ENCODE measurements around the gene ERBB4. TPM values are rescaled to one million over a fixed set of nuclear protein-coding genes. Genes with fewer than 3 reads are reported as not detected.

Gene ERBB4
- total RNA-seq, 1 experiment from 2014 or later: 0.04 TPM

GRCh38 chr2:211617803-211618202 is 920.8 kb downstream of the ERBB4 start:
- Histone ChIP-seq H4K20me1 (ENCODE audit: control insufficient read depth, insufficient read depth, insufficient read length) (no peaks in the 10 kb centered on the region), H3T11ph (ENCODE audit: low read length) (no peak overlapping the region), H3K9ac (ENCODE audit: extremely low read depth, insufficient read length, low read length) (no peak overlapping the region), H2AFZ (ENCODE audit: low read length) (no peak overlapping the region), H3K18ac (ENCODE audit: insufficient read length, low read depth, low read length) (no peak overlapping the region), H4K8ac (replicated peaks; ENCODE audit: insufficient read length, low read depth, low read length) (no peak overlapping the region), H2BK5ac (ENCODE audit: insufficient read length, low read length) (no peak overlapping the region), H2BK15ac (ENCODE audit: low read depth, low read length) (no peak overlapping the region), H3K4me1 (ENCODE audit: insufficient read depth, low read length) (no peaks in the 10 kb centered on the region), H3K79me1 (ENCODE audit: insufficient read depth, low read depth, low read length, poor library complexity, severe bottlenecking) (no peaks in the 10 kb centered on the region), H3K27me3 (ENCODE audit: insufficient read depth, low read length) (no peaks in the 10 kb centered on the region), H3K4ac (ENCODE audit: low read depth, low read length) (no peak overlapping the region), H3K79me2 (ENCODE audit: insufficient read depth, low read length) (no peaks in the 10 kb centered on the region), H3K23ac (ENCODE audit: insufficient read length, low read depth, low read length) (no peak overlapping the region), H3K56ac (ENCODE audit: insufficient read length, low read depth, low read length) (no peak overlapping the region), H3K27ac (ENCODE audit: insufficient read length, low read depth, low read length) (no peak overlapping the region), H3K23me2 (ENCODE audit: insufficient read length, low read depth, low read length, poor library complexity, severe bottlenecking) (no peaks in the 10 kb centered on the region), H3K4me2 (ENCODE audit: insufficient read depth, insufficient read length, low read length) (no peak overlapping the region), H2BK120ac (ENCODE audit: low read depth, low read length, poor library complexity, severe bottlenecking) (no peak overlapping the region), H2BK20ac (ENCODE audit: low read depth, low read length, poor library complexity, severe bottlenecking) (no peak overlapping the region), H2BK12ac (ENCODE audit: insufficient read length, low read depth, low read length) (no peak overlapping the region), H2AK5ac (ENCODE audit: insufficient read length, low read length) (no peak overlapping the region), H3K14ac (ENCODE audit: insufficient read depth, low read length) (no peak overlapping the region), H4K5ac (ENCODE audit: insufficient read length, low read depth, low read length) (no peak overlapping the region), H3K9me3 (ENCODE audit: control insufficient read depth, low read depth, low read length) (no peaks in the 10 kb centered on the region), H4K91ac (ENCODE audit: insufficient read length, low read depth, low read length) (no peak overlapping the region)
- DNase-seq: no peak
- no peak overlapping the region for H3K27ac Mint-ChIP-seq
- no peaks in the 10 kb centered on the region for H3K27me3 Mint-ChIP-seq (ENCODE audit: low read depth)
- H3K4me1 Mint-ChIP-seq: no peaks in the 10 kb centered on the region
- H3K4me3 Mint-ChIP-seq: no peak overlapping the region
- no CpG with 5 or more reads among the region's 2 CpGs for WGBS (ENCODE audit: extremely low coverage, insufficient read length, low lambda C conversion rate)
- TF ChIP-seq CTCF (conservative IDR thresholded peaks at IDR 0.05): no peak
- H3K36me3 Mint-ChIP-seq (ENCODE audit: insufficient read depth in 1 of 3, low read depth in 3 of 3): no peaks in the 10 kb centered on the region
- no peaks in the 10 kb centered on the region for H3K9me3 Mint-ChIP-seq

All from H9 (cell line).